Activated T-helper 1 cell treated with anti-CD3 and anti-CD28 coated beads, Interleukin-12 subunit alpha, Interleukin-12 subunit beta, Interleukin-2, Interleukin-4 antibody, amounts not matched to agents 30 ng/mL and 10 ng/mL and 1 ng/mL, durations not matched to agents 14 hours and 24 hours and 36 hours (primary cell): Measurements from ENCODE around the gene DYNLT4. TPM values are rescaled to one million over a fixed set of nuclear protein-coding genes. Genes with fewer than 3 reads are reported as not detected.

Source experiments
- DNase-seq: peaks from one replicate; pipeline ENCODE4 v3.0.0; 2021; ENCODE audit warnings: low spot score
- H3K27ac Mint-ChIP-seq: one replicate; pipeline ENCODE4 v1.8.0; 2021; ENCODE audit warnings: mild to moderate bottlenecking, mixed read lengths
- H3K27me3 Mint-ChIP-seq: one replicate; pipeline ENCODE4 v1.8.0; 2022; ENCODE audit warnings: mild to moderate bottlenecking, moderate library complexity, mixed read lengths; ENCODE audit not compliant: insufficient read depth
- H3K36me3 Mint-ChIP-seq: one replicate; pipeline ENCODE4 v1.8.0; 2021; ENCODE audit warnings: low read depth, mixed read lengths
- H3K4me1 Mint-ChIP-seq: one replicate; pipeline ENCODE4 v1.8.0; 2021; ENCODE audit warnings: low read depth, mixed read lengths
- H3K4me3 Mint-ChIP-seq: one replicate; pipeline ENCODE4 v1.8.0; 2021; ENCODE audit warnings: mild to moderate bottlenecking, moderate library complexity, mixed read lengths
- H3K9me3 Mint-ChIP-seq: one replicate; pipeline ENCODE4 v1.8.0; 2021; ENCODE audit warnings: mixed read lengths
- intact Hi-C: fragments of 100-400 bp; cut with micrococcal nuclease; formaldehyde crosslinking; loops from one replicate; pipeline ENCODE4 v1.15.1; 2024
- total RNA-seq: library from RNA; stranded (reverse); gene quantifications from 2 replicates; pipeline ENCODE4 v1.2.3, GENCODE V29; 2022

The DYNLT4 gene
- total RNA-seq, 1 donor from 2014 or later, result 0.44 TPM

GRCh38 chr1:44786841-44787426 is 20.2 kb downstream of the DYNLT4 start:
- no peak for DNase-seq
- Mint-ChIP-seq H3K4me1 (peaks cover 32% of the 10 kb centered on the region), H3K9me3 (no peaks in the 10 kb centered on the region), H3K36me3 (peaks cover 9% of the 10 kb centered on the region), H3K27ac (peak overlapping the region; percentile 66), H3K27me3 (no peaks in the 10 kb centered on the region), H3K4me3 (peak overlapping the region; percentile 80)
- intact Hi-C loops, result loop anchor here (1.0 to 10.0 kb wide), 4 partner anchors 12 to 1942 kb away; partner anchors contain the start of genes PLK3, RPS8 and ZNF691

- H3K27me3 Mint-ChIP-seq, result no peaks in the 10 kb centered on the region
- intact Hi-C loops, result loop anchor here (1.0 to 10.0 kb wide), 4 partner anchors 11 to 1941 kb away; partner anchors contain the start of genes PLK3, RPS8 and ZNF691
These were observed 20.9 kb downstream of the DYNLT4 start for GRCh38 chr1:44786138-44786840.

GRCh38 chr1:44785501-44786137 is 21.5 kb downstream of the DYNLT4 start:
- Mint-ChIP-seq H3K27ac (peak overlapping the region; percentile 55), H3K9me3 (no peaks in the 10 kb centered on the region), H3K4me3 (peak overlapping the region; percentile 80), H3K36me3 (peaks cover 18% of the 10 kb centered on the region), H3K27me3 (no peaks in the 10 kb centered on the region), H3K4me1 (peaks cover 42% of the 10 kb centered on the region)
- intact Hi-C loops, result loop anchor here (1.0 to 10.0 kb wide), 5 partner anchors 10 to 1941 kb away; partner anchors contain the start of genes PLK3, RNU5D-1, RPS8 and ZNF691
- DNase-seq, result no peak

More at GRCh38 chr1:44786138-44786840, 20.9 kb downstream of the DYNLT4 start:
- Mint-ChIP-seq H3K4me3 (peak overlapping the region; percentile 80), H3K9me3 (no peaks in the 10 kb centered on the region), H3K27ac (peak overlapping the region; percentile 66), H3K4me1 (peaks cover 37% of the 10 kb centered on the region), H3K36me3 (peaks cover 12% of the 10 kb centered on the region)
- DNase-seq, result peak; percentile 66

GRCh38 chr1:44785029-44785380 is 22.1 kb downstream of the DYNLT4 start:
- intact Hi-C loops, result loop anchor here (2.0 to 10.0 kb wide), 2 partner anchors 54 to 1940 kb away; partner anchors contain the start of genes RNU5D-1 and ZNF691
- Mint-ChIP-seq H3K27me3 (no peaks in the 10 kb centered on the region), H3K4me1 (peaks cover 42% of the 10 kb centered on the region), H3K27ac (peak overlapping the region; percentile 55), H3K4me3 (peak overlapping the region; percentile 80), H3K9me3 (no peaks in the 10 kb centered on the region), H3K36me3 (peaks cover 24% of the 10 kb centered on the region)
- DNase-seq, result no peak

GRCh38 chr1:44784094-44785028 is 22.8 kb downstream of the DYNLT4 start:
- peaks cover 26% of the 10 kb centered on the region for H3K36me3 Mint-ChIP-seq

GRCh38 chr1:44783697-44784093 is 23.5 kb downstream of the DYNLT4 start:
- Mint-ChIP-seq H3K36me3 (peaks cover 31% of the 10 kb centered on the region), H3K9me3 (no peaks in the 10 kb centered on the region), H3K4me1 (peaks cover 48% of the 10 kb centered on the region), H3K4me3 (peak overlapping the region; percentile 41), H3K27me3 (no peaks in the 10 kb centered on the region), H3K27ac (peak overlapping the region; percentile 11)
- DNase-seq, result no peak
- intact Hi-C loops, result loop anchor here (2.0 to 10.0 kb wide), 2 partner anchors 53 to 1939 kb away; partner anchors contain the start of genes RNU5D-1 and ZNF691

More at GRCh38 chr1:44784094-44785028, 22.8 kb downstream of the DYNLT4 start:
- peak overlapping the region; percentile 55 for H3K27ac Mint-ChIP-seq
- intact Hi-C loops, result loop anchor here (2.0 to 10.0 kb wide), 2 partner anchors 54 to 1940 kb away; partner anchors contain the start of genes RNU5D-1 and ZNF691
- H3K27me3 Mint-ChIP-seq, result no peaks in the 10 kb centered on the region
- H3K9me3 Mint-ChIP-seq, result no peaks in the 10 kb centered on the region
- H3K4me3 Mint-ChIP-seq, result peak overlapping the region; percentile 80
- peaks cover 42% of the 10 kb centered on the region for H3K4me1 Mint-ChIP-seq
- no peak for DNase-seq

GRCh38 chr1:44780583-44781121 is 26.5 kb downstream of the DYNLT4 start:
- intact Hi-C loops, result loop anchor here (10.0 kb wide), 1 partner anchor 1936 kb away; the partner anchor contains the start of gene ZNF691
- H3K27ac Mint-ChIP-seq, result no peak overlapping the region
- no peak overlapping the region for H3K4me3 Mint-ChIP-seq
- no peak for DNase-seq
- peaks cover 56% of the 10 kb centered on the region for H3K4me1 Mint-ChIP-seq
- no peaks in the 10 kb centered on the region for H3K27me3 Mint-ChIP-seq
- H3K36me3 Mint-ChIP-seq, result peaks cover 59% of the 10 kb centered on the region
- no peaks in the 10 kb centered on the region for H3K9me3 Mint-ChIP-seq

GRCh38 chr1:44778705-44779576 is 28.2 kb downstream of the DYNLT4 start:
- H3K9me3 Mint-ChIP-seq, result no peaks in the 10 kb centered on the region
- peak overlapping the region; percentile 88 for H3K4me3 Mint-ChIP-seq
- intact Hi-C loops, result loop anchor here (5.0 kb wide), 1 partner anchor 908 kb away; the partner anchor contains the start of genes GPBP1L1 and TMEM69
- H3K27ac Mint-ChIP-seq, result peak overlapping the region; percentile 81
- DNase-seq, result no peak
- H3K4me1 Mint-ChIP-seq, result peaks cover 44% of the 10 kb centered on the region
- no peaks in the 10 kb centered on the region for H3K27me3 Mint-ChIP-seq
- peaks cover 64% of the 10 kb centered on the region for H3K36me3 Mint-ChIP-seq

- H3K27me3 Mint-ChIP-seq, result no peaks in the 10 kb centered on the region
- H3K36me3 Mint-ChIP-seq, result peaks cover 63% of the 10 kb centered on the region
- intact Hi-C loops, result loop anchor here (5.0 kb wide), 1 partner anchor 909 kb away; the partner anchor contains the start of genes GPBP1L1 and TMEM69
- DNase-seq, result no peak
- peaks cover 36% of the 10 kb centered on the region for H3K4me1 Mint-ChIP-seq
- no peaks in the 10 kb centered on the region for H3K9me3 Mint-ChIP-seq
- peak overlapping the region; percentile 88 for H3K4me3 Mint-ChIP-seq
- H3K27ac Mint-ChIP-seq, result peak overlapping the region; percentile 42
These were observed 29.0 kb downstream of the DYNLT4 start for GRCh38 chr1:44777969-44778635.

GRCh38 chr1:44777547-44777946 is 29.6 kb downstream of the DYNLT4 start:
- DNase-seq, result no peak
- H3K4me3 Mint-ChIP-seq, result peak overlapping the region; percentile 88
- peaks cover 61% of the 10 kb centered on the region for H3K36me3 Mint-ChIP-seq
- intact Hi-C loops, result loop anchor here (5.0 kb wide), 1 partner anchor 910 kb away; the partner anchor contains the start of genes GPBP1L1 and TMEM69
- H3K4me1 Mint-ChIP-seq, result peaks cover 33% of the 10 kb centered on the region
- H3K9me3 Mint-ChIP-seq, result no peaks in the 10 kb centered on the region
- peak overlapping the region; percentile 42 for H3K27ac Mint-ChIP-seq
- H3K27me3 Mint-ChIP-seq, result no peaks in the 10 kb centered on the region
